HG03439 (cell line): ENCODE data around the gene PAM.
"Not testable (repeated sequence)": the region's sequence is repeated elsewhere in the genome, so short reads cannot be mapped to it uniquely, and the experiment has no call there.

Experiments used
- ATAC-seq: cut with Tn5 transposase; IDR thresholded peaks from one replicate; pipeline ENCODE4 v1.9.1; 2021; ENCODE audit warnings: mild to moderate bottlenecking, moderate library complexity; ENCODE audit not compliant: unreplicated experiment

The PAM gene

GRCh38 chr5:102891175-102891574 is 136.1 kb downstream of the PAM start:
- ATAC-seq = no peak

DNA sequence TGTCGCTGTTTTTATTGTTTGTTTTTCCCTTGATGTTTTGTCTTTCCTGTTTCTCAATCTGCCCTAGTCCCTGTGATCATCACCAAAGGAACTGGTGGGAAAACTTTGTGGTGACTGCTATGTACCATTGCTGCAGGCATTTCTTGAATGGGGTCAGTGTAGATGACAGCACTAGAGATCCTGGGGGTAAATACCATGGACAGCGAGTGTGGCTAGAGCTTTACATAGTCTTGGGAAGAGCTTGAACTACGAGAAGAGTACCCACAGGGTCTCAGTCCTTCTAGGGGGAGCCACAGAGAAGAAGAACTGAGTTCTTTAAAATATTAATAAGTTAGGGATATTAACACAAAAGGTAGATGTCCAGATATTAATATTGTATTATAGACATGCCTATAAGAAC is 138.8 kb downstream of the PAM start:
- ATAC-seq = no peak

- no peak for ATAC-seq
Measured at GRCh38 chr5:102895234-102895633, 140.1 kb downstream of the PAM start.

DNA sequence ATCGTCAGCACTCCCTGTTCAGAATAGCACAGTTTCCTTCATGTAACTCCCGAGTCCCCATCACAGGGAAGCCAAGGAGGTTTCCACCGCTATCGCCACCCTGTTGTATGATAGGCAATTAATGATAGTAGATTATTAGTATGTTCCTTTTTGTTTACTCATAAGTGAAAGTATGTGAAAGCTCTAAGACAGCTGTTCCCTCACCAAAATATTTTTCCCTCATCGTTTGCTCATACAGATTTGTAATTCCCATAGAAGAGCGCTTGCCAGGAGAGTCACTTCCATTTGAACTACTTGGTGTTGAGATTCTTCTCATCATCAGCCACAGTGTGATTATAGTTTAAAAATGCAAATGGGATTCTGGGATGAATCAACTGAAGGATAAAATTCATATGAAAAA is 140.9 kb downstream of the PAM start:
- ATAC-seq = no peak

GRCh38 chr5:102901424-102902134 is 146.5 kb downstream of the PAM start:
- ATAC-seq = no peak

- no peak for ATAC-seq
Measured at GRCh38 chr5:102902135-102902448, 147.0 kb downstream of the PAM start.

GRCh38 chr5:102902647-102903046 is 147.5 kb downstream of the PAM start:
- ATAC-seq = no peak

DNA sequence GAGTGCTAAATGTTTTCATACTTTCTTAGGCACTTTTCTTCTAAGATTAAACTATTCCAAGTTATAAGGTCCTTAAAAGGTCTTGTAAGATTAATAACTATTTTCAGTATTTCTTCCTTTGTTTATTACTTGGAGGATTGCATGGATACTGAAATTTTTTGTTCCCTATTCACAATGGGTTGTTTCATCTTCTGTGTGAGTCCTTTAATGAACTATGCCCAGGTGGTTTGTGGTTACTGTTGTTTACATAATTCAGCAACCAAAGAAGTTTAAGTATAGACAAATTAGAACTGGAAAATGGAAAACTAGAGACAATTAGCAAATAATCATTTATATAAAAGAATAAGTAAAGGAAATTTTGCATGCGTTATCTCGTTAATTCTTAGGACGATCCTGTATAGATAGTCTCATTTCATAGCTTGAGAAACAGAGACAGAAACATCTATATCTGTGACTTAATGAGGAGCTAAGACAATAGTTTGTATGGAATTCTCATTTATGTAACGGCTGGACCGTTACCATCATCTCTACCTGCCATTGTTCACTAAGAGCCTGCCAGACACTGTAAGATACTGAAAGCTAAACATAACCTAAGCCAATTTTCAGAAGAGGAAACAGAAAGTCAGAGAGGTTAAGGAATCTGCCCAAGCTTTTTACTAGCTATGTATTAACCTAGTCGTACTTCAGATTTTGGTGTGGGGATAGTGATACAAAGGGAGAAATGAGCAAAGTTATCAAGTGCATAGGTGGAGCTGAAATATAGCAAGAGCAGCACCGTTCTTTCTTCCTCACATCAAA is 148.2 kb downstream of the PAM start:
- ATAC-seq = no peak

DNA sequence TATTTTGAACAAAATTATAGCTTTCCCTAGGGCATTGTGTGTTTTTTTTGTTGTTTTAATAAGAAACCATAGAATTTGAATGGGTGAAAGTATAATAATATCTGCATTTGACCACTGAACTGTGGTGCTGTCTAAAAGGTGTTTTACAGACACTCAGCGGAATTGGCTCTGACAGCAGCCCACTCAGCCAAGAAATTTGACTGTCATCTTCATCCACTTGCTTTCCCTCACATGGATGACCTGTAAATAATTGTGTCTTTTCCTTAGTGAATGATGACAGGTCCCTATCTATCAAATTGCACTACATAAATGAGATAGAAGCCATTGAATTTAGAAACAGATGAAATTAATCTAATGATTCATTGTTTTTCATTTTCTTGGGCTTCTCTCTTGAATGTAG is 150.0 kb downstream of the PAM start:
- ATAC-seq = no peak

- ATAC-seq = not testable (repeated sequence)
Measured at GRCh38 chr5:102907099-102907498, 152.0 kb downstream of the PAM start.

- ATAC-seq = no peak
Measured at GRCh38 chr5:102910240-102911226, 155.4 kb downstream of the PAM start.

DNA sequence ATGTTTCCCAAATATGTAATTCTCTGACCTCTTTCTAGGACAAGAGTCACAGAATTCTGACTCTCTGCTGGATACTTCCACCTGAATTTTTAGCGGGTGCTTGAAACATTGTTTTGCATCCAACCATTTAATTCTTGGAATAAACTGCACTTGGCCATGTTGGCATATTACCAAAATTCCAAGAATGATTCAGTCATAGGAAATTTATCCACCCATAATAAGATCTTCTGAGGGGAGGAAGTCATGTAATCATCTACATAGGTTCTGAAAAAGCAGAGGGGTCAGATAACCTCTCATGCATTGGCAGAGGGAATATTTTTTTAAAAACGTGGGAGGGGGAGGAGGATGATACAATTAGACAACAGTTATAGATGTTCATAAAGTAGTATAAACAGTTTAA is 156.9 kb downstream of the PAM start:
- no peak for ATAC-seq

GRCh38 chr5:102916109-102916508 is 161.0 kb downstream of the PAM start:
- no peak for ATAC-seq

DNA sequence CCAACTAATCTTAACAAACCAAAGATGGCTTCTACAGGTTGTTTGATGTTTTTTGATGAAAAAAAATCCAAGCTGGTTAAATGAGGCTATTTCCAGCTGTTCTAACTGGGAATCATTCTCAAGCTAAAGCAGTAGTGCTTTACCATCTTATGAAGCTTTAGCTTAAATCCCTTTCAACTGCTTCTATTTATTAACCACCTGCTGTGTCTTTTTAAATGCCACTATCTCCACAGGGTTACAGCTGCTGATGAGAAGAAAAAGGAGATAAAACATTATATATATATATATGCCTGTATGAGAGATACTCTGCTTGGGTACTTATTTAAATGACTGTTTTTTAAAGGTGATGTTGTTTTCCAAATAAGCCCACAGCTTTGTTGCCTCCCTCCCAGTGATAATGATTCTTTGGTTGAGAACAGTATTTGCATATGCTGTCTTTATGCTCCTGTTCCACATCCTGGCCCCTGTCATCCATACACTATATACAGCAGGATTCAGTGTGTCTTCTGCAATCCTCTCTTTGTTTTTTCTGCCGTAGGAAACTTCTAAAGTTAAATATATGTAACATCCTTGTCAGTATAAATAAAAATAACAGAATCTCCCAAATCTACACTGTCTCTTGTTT is 164.0 kb downstream of the PAM start:
- no peak for ATAC-seq

GRCh38 chr5:102920762-102921161 is 165.7 kb downstream of the PAM start:
- ATAC-seq = no peak

GRCh38 chr5:102921341-102922044 is 166.4 kb downstream of the PAM start:
- no peak for ATAC-seq

GRCh38 chr5:102922111-102922720 is 167.1 kb downstream of the PAM start:
- ATAC-seq = no peak

GRCh38 chr5:102922799-102923477 is 167.8 kb downstream of the PAM start:
- ATAC-seq = no peak

DNA sequence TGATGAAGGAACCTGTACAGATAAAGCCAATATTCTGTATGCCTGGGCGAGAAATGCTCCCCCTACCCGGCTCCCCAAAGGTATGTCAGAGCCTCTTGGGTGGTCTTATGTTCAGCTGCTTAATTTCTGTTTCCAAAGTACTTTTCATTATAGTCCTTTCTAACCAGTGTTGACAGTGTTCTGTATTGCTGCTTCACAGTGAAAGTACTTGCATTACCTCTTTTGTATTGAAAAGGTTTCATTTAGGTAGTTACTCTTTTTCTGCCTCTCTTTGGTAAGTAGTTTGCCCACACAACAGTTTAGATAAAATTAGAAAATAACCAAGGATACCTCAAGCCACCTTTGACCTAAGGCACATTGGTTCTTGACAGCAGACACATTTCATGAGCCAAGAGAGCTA is 169.9 kb downstream of the PAM start:
- no peak for ATAC-seq
